GM12891 (cell line): ENCODE results near the gene HEATR1.

ENCODE experiments used
- DNase-seq: peaks from one replicate; pipeline ENCODE4 v3.0.0; 2011; ENCODE audit warnings: low spot score; ENCODE audit not compliant: insufficient read length
- FAIRE-seq: peaks from 2 replicates; lab custom pipeline; 2011; peaks lifted over from hg19 to GRCh38; lab: Jason Lieb, UNC
- PAX5 ChIP-seq: IDR thresholded peaks from 2 replicates; pipeline ENCODE4 v1.6.1; 2011; ENCODE audit warnings: low read length, moderate library complexity, mild to moderate bottlenecking; ENCODE audit not compliant: insufficient read depth, severe bottlenecking
- POLR2A ChIP-seq: IDR thresholded peaks from 2 replicates; pipeline ENCODE4 v1.6.1; 2011; ENCODE audit warnings: low read depth, low read length, control low read depth
- POLR2AphosphoS5 ChIP-seq: IDR thresholded peaks from 2 replicates; pipeline ENCODE4 v1.6.1; 2011; ENCODE audit warnings: low read depth, low read length, control low read depth
- POU2F2 ChIP-seq: IDR thresholded peaks from 2 replicates; pipeline ENCODE4 v1.6.1; 2011; ENCODE audit warnings: low read depth, mild to moderate bottlenecking, control low read depth, low read length, moderate library complexity
- SPI1 ChIP-seq: IDR thresholded peaks from 2 replicates; pipeline ENCODE4 v1.6.1; 2011; ENCODE audit warnings: low read depth, low read length, control low read depth
- TAF1 ChIP-seq: IDR thresholded peaks from 2 replicates; pipeline ENCODE4 v1.6.1; 2011; ENCODE audit warnings: low read depth, low read length, control low read depth

Gene HEATR1

GRCh38 chr1:236501093-236501492 lies 103.2 kb downstream of the HEATR1 start:
- DNase-seq (no peak), FAIRE-seq (no peak)
- TF ChIP-seq PAX5: no peak
- no peak for TF ChIP-seq POLR2AphosphoS5
- no peak for TF ChIP-seq TAF1
- TF ChIP-seq POU2F2: no peak
- TF ChIP-seq SPI1: no peak
- TF ChIP-seq POLR2A: no peak
